ENCODE data around the gene GRB10. TPM values are rescaled to one million over a fixed set of nuclear protein-coding genes. Genes with fewer than 3 reads are reported as not detected.

Gene GRB10
- total and polyA plus RNA-seq, 4 donors = 10.7 to 53.1 (median 17.5) TPM

DNA sequence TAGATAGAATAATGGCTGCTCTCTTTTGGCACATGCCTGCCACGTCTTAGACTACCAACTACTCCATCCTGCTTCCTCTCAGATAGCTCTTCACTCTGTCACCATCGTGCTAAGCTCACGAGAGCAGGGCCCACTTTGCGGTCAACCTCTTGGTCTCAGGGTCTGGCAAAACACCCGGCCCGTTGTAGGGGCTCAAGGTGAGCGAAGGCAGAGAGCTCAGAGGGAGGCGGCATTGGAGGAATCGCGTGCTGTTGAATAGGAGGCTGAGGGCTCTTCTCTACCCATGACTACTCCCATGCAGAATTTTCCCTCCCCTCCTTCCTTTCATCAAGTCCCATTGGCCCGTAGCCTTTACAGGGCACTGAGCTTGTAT is 116.6 kb downstream of the GRB10 start:
- no peaks in the 10 kb centered on the region for H3K27me3 ChIP-seq (ENCODE audit: control insufficient read depth in 4 of 4, insufficient read depth in 4 of 4, low read length in 3 of 4)
- H3K9ac ChIP-seq (ENCODE audit: low read depth in 1 of 2, low read length in 2 of 2) = no peak overlapping the region
- H3K4me1 ChIP-seq (ENCODE audit: control insufficient read depth in 4 of 4, insufficient read depth in 4 of 4, low read length in 3 of 4) = peaks cover 21 to 54% (median 28%) of the 10 kb centered on the region in 4 donors
- WGBS = 96% methylated on average over 11 of the region's 11 CpGs
- DNase-seq (ENCODE audit: low spot score) = no peak
- H3K36me3 ChIP-seq (ENCODE audit: control insufficient read depth in 4 of 4, insufficient read depth in 3 of 4, low read depth in 1 of 4, low read length in 3 of 4) = peaks cover 0 to 20% (median 5%) of the 10 kb centered on the region in 4 donors
- TF ChIP-seq RXRA (IDR thresholded peaks at IDR 0.05) = no peak
- no peak for TF ChIP-seq FOXA2 (IDR thresholded peaks at IDR 0.05)
- no peak for TF ChIP-seq HNF4G (IDR thresholded peaks at IDR 0.05)
- no peak for TF ChIP-seq HNF4A (conservative IDR thresholded peaks at IDR 0.05)
- TF ChIP-seq, protein P1, sequence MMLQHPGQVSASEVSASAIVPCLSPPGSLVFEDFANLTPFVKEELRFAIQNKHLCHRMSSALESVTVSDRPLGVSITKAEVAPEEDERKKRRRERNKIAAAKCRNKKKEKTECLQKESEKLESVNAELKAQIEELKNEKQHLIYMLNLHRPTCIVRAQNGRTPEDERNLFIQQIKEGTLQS (IDR thresholded peaks at IDR 0.05) = no peak
- TF ChIP-seq GABPA (IDR thresholded peaks at IDR 0.05 in 1 of 2, conservative IDR thresholded peaks at IDR 0.05 in 1 of 2) = no peak
- no peak for TF ChIP-seq NR2F2 (IDR thresholded peaks at IDR 0.05)
- no peak for TF ChIP-seq SP1 (IDR thresholded peaks at IDR 0.05)
- no peak for TF ChIP-seq TAF1 (conservative IDR thresholded peaks at IDR 0.05)
- TF ChIP-seq YY1 (IDR thresholded peaks at IDR 0.05) = no peak
- no peak for TF ChIP-seq REST (IDR thresholded peaks at IDR 0.05)
- TF ChIP-seq, protein P2, sequence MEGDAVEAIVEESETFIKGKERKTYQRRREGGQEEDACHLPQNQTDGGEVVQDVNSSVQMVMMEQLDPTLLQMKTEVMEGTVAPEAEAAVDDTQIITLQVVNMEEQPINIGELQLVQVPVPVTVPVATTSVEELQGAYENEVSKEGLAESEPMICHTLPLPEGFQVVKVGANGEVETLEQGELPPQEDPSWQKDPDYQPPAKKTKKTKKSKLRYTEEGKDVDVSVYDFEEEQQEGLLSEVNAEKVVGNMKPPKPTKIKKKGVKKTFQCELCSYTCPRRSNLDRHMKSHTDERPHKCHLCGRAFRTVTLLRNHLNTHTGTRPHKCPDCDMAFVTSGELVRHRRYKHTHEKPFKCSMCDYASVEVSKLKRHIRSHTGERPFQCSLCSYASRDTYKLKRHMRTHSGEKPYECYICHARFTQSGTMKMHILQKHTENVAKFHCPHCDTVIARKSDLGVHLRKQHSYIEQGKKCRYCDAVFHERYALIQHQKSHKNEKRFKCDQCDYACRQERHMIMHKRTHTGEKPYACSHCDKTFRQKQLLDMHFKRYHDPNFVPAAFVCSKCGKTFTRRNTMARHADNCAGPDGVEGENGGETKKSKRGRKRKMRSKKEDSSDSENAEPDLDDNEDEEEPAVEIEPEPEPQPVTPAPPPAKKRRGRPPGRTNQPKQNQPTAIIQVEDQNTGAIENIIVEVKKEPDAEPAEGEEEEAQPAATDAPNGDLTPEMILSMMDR (IDR thresholded peaks at IDR 0.05; ENCODE audit: low read depth, low read length, missing input control) = no peak
- TF ChIP-seq ZBTB33 (IDR thresholded peaks at IDR 0.05) = no peak
- TF ChIP-seq JUND (IDR thresholded peaks at IDR 0.05) = no peak
- no peak for TF ChIP-seq FOXA1 (IDR thresholded peaks at IDR 0.05)
- TF ChIP-seq EGR1 (IDR thresholded peaks at IDR 0.05; ENCODE audit: low read depth in 2 of 2) = no peak
- no peak for TF ChIP-seq RAD21 (IDR thresholded peaks at IDR 0.05)
- no peak for TF ChIP-seq MAX (IDR thresholded peaks at IDR 0.05)
- no peak overlapping the region for H3K4me3 ChIP-seq (ENCODE audit: low read depth in 1 of 3, low read length in 3 of 3)
- no peaks in the 10 kb centered on the region for H3K9me3 ChIP-seq (ENCODE audit: control insufficient read depth in 4 of 4, low read length in 3 of 4)
- peak overlapping the region in 1 of 2 donors; percentile 65 for H3K27ac ChIP-seq (ENCODE audit: low read depth in 1 of 2, low read length in 2 of 2)
